ENCODE results near the gene LNPEP. TPM values are rescaled to one million over a fixed set of nuclear protein-coding genes. Genes with fewer than 3 reads are reported as not detected.
"Not testable (repeated sequence)": the region's sequence is repeated elsewhere in the genome, so short reads cannot be mapped to it uniquely, and the experiment has no call there.

The LNPEP gene
- total RNA-seq, 2 donors from 2014 or later, result 72.4 to 80.7 TPM

DNA sequence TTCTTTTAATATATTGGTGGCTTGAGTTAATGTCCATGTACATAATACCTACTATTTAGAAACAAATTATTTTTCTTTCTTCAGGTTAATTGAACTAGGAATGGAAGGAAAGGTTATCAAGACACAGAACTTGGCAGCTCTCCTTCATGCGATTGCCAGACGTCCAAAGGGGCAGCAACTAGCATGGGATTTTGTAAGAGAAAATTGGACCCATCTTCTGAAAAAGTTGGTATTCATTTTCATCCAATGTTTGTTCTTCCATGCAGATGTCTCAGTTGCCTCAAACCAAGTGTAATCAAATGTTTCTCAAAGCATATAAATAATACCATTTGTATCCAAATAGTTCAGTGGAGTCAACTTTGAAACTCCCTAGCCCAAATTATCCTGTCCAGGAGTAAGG is 22.6 kb upstream of the LNPEP start:
- H3K36me3 Mint-ChIP-seq (ENCODE audit: low read depth), result peaks cover 11% of the 10 kb centered on the region
- no peaks in the 10 kb centered on the region for H3K9me3 ChIP-seq (ENCODE audit: control insufficient read depth, low read length, poor library complexity, severe bottlenecking)
- no peaks in the 10 kb centered on the region for H3K27me3 Mint-ChIP-seq
- ATAC-seq, result no peak
- no peak for DNase-seq
- no peak overlapping the region for H3K27ac Mint-ChIP-seq
- H3K4me3 Mint-ChIP-seq, result no peak overlapping the region
- H3K4me1 Mint-ChIP-seq, result peaks cover 5% of the 10 kb centered on the region

DNA sequence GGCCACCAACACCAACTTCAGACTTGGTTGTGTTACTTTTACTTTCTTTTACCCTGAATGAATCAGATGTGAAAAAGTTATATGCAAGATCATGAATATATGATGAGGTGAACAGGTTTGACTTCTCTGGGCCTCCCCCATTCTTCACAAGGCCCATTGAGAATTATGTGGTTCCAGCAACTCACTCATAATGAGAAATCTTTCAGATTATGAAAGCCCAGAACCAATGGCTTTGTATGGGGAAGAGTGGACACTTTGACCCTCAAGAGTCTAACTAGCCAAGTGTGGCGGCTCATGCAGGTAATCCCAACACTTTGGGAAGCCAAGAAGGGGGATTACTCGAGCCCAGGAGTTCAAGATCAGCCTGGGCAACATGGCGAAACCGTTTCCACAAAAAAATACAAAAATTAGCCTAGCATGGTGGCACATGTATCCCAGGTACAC is 16.1 kb upstream of the LNPEP start:
- DNase-seq (no peak), ATAC-seq (no peak)
- Mint-ChIP-seq H3K36me3 (ENCODE audit: low read depth) (no peaks in the 10 kb centered on the region), H3K27ac (peak overlapping the region; percentile 51), H3K27me3 (no peaks in the 10 kb centered on the region), H3K4me3 (no peak overlapping the region), H3K4me1 (peaks cover 16% of the 10 kb centered on the region)
- no peaks in the 10 kb centered on the region for H3K9me3 ChIP-seq (ENCODE audit: control insufficient read depth, low read length, poor library complexity, severe bottlenecking)

DNA sequence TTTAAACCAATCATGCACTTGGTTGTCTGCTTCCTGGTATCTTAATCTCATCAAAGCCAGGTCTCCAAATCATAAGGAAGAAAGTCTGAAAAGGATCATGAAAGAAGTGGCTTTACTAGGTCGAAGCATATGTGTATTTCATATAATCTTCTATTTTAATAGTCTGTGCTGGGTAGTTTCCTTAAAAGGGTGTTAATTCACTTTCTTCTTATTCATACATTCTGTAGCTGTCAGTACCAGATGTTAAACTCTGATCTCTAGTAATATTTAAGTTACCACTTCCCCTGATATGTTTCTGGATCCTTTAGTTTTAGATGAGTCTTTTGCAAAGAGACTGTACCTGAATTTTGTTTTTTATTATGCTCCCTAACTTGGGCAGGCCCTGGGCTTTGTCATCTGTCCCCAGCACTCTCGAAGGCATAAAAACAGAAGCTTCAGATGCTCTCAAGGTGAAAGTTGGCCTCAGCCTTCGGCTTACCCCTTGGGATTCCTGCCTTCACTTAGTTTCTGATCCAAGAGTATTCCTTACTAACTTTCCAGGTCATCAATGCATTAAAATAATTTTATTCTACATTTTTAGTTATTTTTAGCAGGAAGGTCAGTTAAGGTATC is 15.0 kb upstream of the LNPEP start:
- no peaks in the 10 kb centered on the region for H3K27me3 Mint-ChIP-seq
- H3K27ac Mint-ChIP-seq, result peak overlapping the region; percentile 51
- no peak for ATAC-seq
- H3K36me3 Mint-ChIP-seq (ENCODE audit: low read depth), result no peaks in the 10 kb centered on the region
- peaks cover 16% of the 10 kb centered on the region for H3K4me1 Mint-ChIP-seq
- H3K9me3 ChIP-seq (ENCODE audit: control insufficient read depth, low read length, poor library complexity, severe bottlenecking), result no peaks in the 10 kb centered on the region
- no peak overlapping the region for H3K4me3 Mint-ChIP-seq
- no peak for DNase-seq

DNA sequence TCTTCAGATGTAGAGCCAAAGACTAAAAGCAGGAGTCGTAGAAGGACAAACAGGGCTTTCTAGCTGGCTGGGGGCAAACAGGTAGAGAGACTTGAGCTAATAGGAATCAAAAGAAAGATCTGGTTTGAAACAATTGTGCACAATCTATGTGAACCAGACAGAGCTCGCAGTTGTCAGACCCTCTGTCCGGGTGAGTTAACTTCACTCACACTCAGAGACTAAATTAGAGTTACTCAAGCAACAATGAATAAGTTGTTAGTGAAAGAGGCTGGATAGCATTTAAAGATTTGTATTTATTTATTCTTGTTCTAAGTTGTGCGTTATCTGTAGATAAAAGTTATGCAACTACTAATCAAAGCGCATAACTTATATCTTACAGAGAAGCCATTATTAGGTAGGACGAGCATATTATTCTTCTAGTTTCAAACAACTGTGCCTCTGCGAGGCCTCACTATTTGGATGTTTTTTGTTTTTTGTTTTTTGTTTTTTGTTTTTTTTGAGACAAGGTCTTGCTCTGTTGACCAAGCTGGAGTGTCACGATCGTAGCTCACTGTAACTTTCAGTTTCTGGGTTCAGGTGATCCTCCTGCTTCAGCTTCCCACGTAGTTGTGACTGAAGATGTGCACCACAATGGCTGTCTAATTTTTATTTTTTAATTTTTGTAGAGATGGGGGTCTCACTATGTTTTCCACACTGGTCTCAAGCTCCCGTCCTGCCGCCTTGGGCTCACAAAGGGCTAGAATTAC is 13.2 kb upstream of the LNPEP start:
- Mint-ChIP-seq H3K4me3 (no peak overlapping the region), H3K27ac (no peak overlapping the region), H3K36me3 (ENCODE audit: low read depth) (no peaks in the 10 kb centered on the region), H3K4me1 (peaks cover 16% of the 10 kb centered on the region), H3K27me3 (no peaks in the 10 kb centered on the region)
- no peaks in the 10 kb centered on the region for H3K9me3 ChIP-seq (ENCODE audit: control insufficient read depth, low read length, poor library complexity, severe bottlenecking)
- ATAC-seq (no peak), DNase-seq (no peak)

DNA sequence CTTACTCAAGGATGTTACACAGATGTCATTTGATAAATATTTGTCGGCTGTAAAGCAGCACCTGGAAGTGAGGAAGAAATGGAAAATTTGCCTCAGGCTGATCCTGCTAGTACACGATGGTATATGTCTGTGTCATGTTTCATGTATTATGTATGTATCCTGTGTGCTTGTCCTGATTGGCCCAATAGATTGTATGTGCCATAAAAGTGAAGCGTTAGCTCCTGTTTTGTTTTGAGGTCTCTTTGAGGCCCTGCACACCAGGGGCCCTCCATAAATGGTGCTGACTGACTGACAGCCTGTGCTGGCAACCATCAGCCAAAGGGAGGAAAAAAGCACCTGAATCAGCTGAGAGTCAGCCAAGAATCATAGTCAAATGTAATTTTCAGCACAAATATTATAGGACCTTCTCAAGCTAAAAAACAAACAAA is 11.8 kb upstream of the LNPEP start:
- H3K27me3 Mint-ChIP-seq, result no peaks in the 10 kb centered on the region
- no peak overlapping the region for H3K4me3 Mint-ChIP-seq
- H3K36me3 Mint-ChIP-seq (ENCODE audit: low read depth), result no peaks in the 10 kb centered on the region
- ATAC-seq, result peak; percentile 51
- no peak for DNase-seq
- H3K27ac Mint-ChIP-seq, result peak overlapping the region; percentile 75
- H3K9me3 ChIP-seq (ENCODE audit: control insufficient read depth, low read length, poor library complexity, severe bottlenecking), result no peaks in the 10 kb centered on the region
- peaks cover 19% of the 10 kb centered on the region for H3K4me1 Mint-ChIP-seq

DNA sequence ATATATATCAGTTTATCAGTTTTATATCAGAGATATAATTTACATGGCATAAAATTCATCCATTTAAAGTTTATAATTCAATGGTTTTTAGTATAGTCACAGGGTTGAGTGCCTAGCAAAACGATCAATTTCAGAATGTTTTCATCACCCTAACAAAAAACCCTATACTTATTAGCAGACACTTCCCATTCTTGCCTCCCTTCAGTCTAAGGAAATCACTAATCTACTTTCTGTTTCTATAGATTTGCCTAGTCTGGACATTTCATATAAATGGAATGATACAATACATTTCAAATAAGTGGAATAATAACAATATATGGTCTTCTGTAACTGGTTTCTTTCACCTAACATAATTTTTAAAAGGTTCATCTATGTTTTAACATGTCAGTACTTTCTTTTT is 9.6 kb upstream of the LNPEP start:
- H3K27ac Mint-ChIP-seq, result no peak overlapping the region
- ATAC-seq (no peak), DNase-seq (no peak)
- no peaks in the 10 kb centered on the region for H3K27me3 Mint-ChIP-seq
- H3K4me3 Mint-ChIP-seq, result no peak overlapping the region
- H3K9me3 ChIP-seq (ENCODE audit: control insufficient read depth, low read length, poor library complexity, severe bottlenecking), result no peaks in the 10 kb centered on the region
- H3K4me1 Mint-ChIP-seq, result peaks cover 26% of the 10 kb centered on the region
- H3K36me3 Mint-ChIP-seq (ENCODE audit: low read depth), result no peaks in the 10 kb centered on the region

DNA sequence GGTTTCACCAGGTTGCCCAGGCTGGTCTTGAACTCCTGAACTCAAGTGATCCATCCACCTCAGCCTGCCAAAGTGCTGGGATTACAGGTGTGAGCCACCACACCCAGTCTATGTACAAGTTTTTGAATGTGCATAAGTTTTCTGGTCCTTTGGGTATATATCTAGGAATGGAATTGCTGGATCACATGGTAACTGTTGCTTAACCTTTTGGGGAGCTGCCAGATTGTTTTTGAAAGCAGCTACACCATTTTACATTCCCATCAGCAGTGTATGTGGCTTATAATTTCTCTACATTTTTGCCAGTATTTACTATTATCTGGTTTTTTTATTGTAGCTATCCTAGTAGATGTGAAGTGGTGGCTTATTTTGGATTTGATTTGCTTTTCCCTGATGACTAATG is 8.9 kb upstream of the LNPEP start:
- no peaks in the 10 kb centered on the region for H3K27me3 Mint-ChIP-seq
- H3K27ac Mint-ChIP-seq, result no peak overlapping the region
- H3K9me3 ChIP-seq (ENCODE audit: control insufficient read depth, low read length, poor library complexity, severe bottlenecking), result no peaks in the 10 kb centered on the region
- H3K36me3 Mint-ChIP-seq (ENCODE audit: low read depth), result no peaks in the 10 kb centered on the region
- H3K4me3 Mint-ChIP-seq, result no peak overlapping the region
- DNase-seq, result no peak
- peaks cover 30% of the 10 kb centered on the region for H3K4me1 Mint-ChIP-seq
- ATAC-seq, result no peak

DNA sequence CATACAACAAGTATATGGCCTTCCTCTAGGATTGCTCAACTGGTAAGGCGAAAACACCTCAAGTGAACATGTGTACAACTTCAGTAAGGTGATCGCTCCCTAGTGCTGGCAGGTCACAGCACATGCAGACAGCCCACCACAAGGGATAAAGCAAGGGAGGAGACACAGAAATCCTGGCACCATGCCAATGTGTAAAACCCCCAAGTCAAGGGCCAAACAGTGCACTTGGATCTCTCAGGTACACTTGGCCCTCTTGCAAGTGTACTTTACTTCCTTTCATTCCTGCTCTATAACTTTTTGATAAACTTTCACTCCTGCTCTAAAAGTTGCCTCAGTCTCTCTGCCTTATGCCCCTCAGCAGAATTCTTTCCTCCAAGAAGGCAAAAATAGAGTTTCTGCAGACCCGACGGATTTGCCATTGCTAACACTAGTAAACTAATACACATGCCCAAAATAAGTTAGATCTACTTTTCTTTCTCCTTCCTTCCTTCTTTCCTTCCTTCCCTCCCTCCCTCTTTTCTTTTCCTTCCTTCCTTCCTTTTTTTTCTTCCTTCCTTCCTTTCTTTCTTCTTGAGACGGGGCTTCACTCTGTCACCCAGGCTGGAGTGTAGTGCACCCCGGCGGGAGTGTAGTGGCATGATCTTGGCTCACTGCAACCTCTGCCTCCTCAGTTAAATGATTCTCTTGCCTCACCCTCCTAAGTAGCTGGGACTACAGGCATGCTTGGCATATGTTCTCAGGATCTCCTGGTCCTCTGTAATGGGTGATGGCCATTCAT is 6.8 kb upstream of the LNPEP start:
- Mint-ChIP-seq H3K4me1 (peaks cover 37% of the 10 kb centered on the region), H3K27ac (no peak overlapping the region), H3K4me3 (no peak overlapping the region), H3K27me3 (no peaks in the 10 kb centered on the region), H3K36me3 (ENCODE audit: low read depth) (no peaks in the 10 kb centered on the region)
- DNase-seq (no peak), ATAC-seq (no peak)
- H3K9me3 ChIP-seq (ENCODE audit: control insufficient read depth, low read length, poor library complexity, severe bottlenecking), result no peaks in the 10 kb centered on the region

DNA sequence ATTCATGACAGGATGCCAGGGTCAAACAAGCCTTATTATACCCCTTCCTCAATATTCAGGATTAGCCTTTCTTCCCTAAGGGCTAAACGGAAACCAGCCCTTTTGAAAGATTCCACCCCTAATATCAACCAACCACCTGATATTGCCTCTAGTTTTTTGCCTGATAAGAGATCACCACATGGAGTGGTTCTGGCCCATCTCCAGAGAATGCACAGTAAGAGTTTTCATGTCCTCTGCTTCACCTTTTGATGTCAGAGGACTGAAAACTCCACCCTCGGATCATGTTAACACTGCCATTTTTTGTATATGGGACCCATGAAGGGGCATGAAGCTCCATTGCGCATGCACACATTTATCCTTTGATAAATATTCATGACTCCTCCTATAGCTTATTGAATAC is 5.8 kb upstream of the LNPEP start:
- Mint-ChIP-seq H3K27me3 (no peaks in the 10 kb centered on the region), H3K27ac (no peak overlapping the region), H3K4me3 (no peak overlapping the region), H3K36me3 (ENCODE audit: low read depth) (no peaks in the 10 kb centered on the region), H3K4me1 (peaks cover 43% of the 10 kb centered on the region)
- no peaks in the 10 kb centered on the region for H3K9me3 ChIP-seq (ENCODE audit: control insufficient read depth, low read length, poor library complexity, severe bottlenecking)
- ATAC-seq (no peak), DNase-seq (no peak)

DNA sequence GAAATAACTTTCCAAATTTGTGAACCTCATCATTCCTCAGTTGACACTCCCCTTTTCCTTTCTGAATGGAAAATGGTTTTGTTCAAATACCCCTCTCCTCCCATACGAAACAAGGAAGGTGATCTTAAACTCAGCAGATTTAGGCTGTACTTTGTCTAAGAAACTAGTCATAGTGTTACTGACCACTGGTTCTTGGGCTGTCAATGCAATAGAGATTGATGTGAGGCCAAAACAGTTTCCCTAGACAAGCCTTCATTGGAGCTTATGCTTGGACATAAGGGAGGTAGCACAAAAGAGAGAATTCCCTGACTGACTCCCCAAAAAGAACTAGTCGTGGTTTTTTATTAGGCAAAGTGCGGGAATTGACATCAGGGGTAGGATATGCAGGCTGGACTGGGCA is 5.3 kb upstream of the LNPEP start:
- H3K36me3 Mint-ChIP-seq (ENCODE audit: low read depth), result no peaks in the 10 kb centered on the region
- H3K27ac Mint-ChIP-seq, result no peak overlapping the region
- H3K27me3 Mint-ChIP-seq, result no peaks in the 10 kb centered on the region
- ATAC-seq, result no peak
- H3K4me3 Mint-ChIP-seq, result peak overlapping the region; percentile 36
- H3K9me3 ChIP-seq (ENCODE audit: control insufficient read depth, low read length, poor library complexity, severe bottlenecking), result no peaks in the 10 kb centered on the region
- no peak for DNase-seq
- peaks cover 43% of the 10 kb centered on the region for H3K4me1 Mint-ChIP-seq

DNA sequence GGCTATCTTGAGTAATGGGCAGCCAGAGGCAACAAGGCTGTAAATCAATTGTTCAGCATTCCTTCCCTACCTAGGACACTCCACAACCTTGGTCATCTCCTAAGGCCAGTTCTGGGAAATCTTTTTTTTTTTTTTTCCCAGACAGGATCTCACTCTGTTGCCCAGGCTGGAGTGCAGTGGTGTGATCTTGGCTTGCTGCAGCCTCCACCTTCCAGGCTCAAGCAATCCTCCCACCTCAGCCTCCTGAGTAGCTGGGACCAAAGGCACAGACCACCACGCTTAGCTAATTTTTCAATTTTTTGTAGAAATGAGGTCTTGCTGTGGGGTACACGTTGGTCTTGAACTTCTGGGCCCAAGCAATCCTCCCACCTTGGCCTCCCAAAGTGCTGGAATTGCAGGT is 4.8 kb upstream of the LNPEP start:
- not testable (repeated sequence) for H3K4me3 Mint-ChIP-seq, H3K27me3 Mint-ChIP-seq

DNA sequence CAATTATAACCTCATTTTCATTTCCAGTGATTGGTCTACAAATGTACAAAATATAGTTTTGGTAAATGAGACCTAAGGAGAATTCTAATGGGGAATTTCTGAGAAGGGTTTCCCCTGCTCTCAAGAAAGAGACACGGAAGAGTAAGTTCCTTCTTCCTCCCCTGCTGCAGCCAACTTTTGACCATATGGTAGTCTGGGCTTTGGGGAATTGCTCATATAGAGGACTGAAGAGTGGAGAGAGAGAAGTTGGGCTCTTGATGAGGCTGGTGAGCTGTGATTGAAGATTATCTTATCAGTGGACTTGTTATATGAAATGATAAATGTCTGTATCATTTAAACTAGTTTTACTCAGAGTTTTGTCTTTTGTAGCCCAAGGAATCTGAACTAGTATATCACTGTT is 4.3 kb upstream of the LNPEP start:
- H3K27me3 Mint-ChIP-seq, result no peaks in the 10 kb centered on the region
- H3K36me3 Mint-ChIP-seq (ENCODE audit: low read depth), result no peaks in the 10 kb centered on the region
- ATAC-seq (no peak), DNase-seq (no peak)
- H3K4me1 Mint-ChIP-seq, result peaks cover 43% of the 10 kb centered on the region
- H3K4me3 Mint-ChIP-seq, result peak overlapping the region; percentile 47
- H3K9me3 ChIP-seq (ENCODE audit: control insufficient read depth, low read length, poor library complexity, severe bottlenecking), result no peaks in the 10 kb centered on the region
- peak overlapping the region; percentile 98 for H3K27ac Mint-ChIP-seq

More for the DNA sequence above, 4.8 kb upstream of the LNPEP start:
- DNase-seq; H3K9me3 ChIP-seq (ENCODE audit: control insufficient read depth, low read length, poor library complexity, severe bottlenecking); ATAC-seq; H3K36me3 Mint-ChIP-seq (ENCODE audit: low read depth): not testable (repeated sequence)
- Mint-ChIP-seq H3K27ac (peak overlapping the region; percentile 98), H3K4me1 (peaks cover 43% of the 10 kb centered on the region)

DNA sequence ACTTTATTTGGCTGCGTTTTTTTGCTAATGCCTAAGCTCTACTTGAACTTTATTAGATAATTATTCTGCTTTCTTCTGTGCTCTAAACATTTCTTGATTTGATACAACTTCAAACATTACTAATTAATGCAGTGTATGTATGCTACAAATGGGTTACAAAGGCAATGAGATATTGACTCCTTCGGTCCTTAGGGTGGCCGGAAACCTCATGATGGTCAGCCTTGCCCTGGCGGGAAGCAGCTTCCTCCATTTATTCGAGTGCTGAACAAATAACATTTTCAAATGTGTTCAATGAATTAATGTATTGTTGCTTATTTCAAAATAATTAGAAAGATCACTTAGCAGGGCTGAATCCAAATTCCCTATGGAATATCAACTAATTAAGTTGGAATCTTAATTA is 3.9 kb upstream of the LNPEP start:
- Mint-ChIP-seq H3K4me3 (peak overlapping the region; percentile 52), H3K27me3 (no peaks in the 10 kb centered on the region), H3K36me3 (ENCODE audit: low read depth) (no peaks in the 10 kb centered on the region), H3K27ac (peak overlapping the region; percentile 98), H3K4me1 (peaks cover 46% of the 10 kb centered on the region)
- no peak for DNase-seq
- no peak for ATAC-seq
- no peaks in the 10 kb centered on the region for H3K9me3 ChIP-seq (ENCODE audit: control insufficient read depth, low read length, poor library complexity, severe bottlenecking)
